HG03342 (cell line): ENCODE results near the gene L3MBTL2.
A peak's percentile ranks its signal among the peaks of the same experiment; 100 is the strongest.
"Not testable (repeated sequence)": the region's sequence is repeated elsewhere in the genome, so short reads cannot be mapped to it uniquely, and the experiment has no call there.

Experiments used
- ATAC-seq: cut with Tn5 transposase; IDR thresholded peaks from one replicate; pipeline ENCODE4 v1.9.1; 2021; ENCODE audit warnings: mild to moderate bottlenecking, moderate library complexity; ENCODE audit not compliant: unreplicated experiment

The L3MBTL2 gene

GRCh38 chr22:41204992-41205900 is at the start of gene L3MBTL2:
Gene L3MBTL2, plus strand, starts transcription at chr22:41205312. Its CDS starts 51 bp downstream, at chr22:41205363.
- ATAC-seq: peak; percentile 94

GRCh38 chr22:41157083-41157482 is 48.0 kb upstream of the L3MBTL2 start:
- no peak for ATAC-seq

- ATAC-seq: no peak
Observed at GRCh38 chr22:41169157-41169556, 36.0 kb upstream of the L3MBTL2 start.

- ATAC-seq: no peak
Observed at GRCh38 chr22:41171996-41172395, 33.1 kb upstream of the L3MBTL2 start.

GRCh38 chr22:41175546-41175945 is 29.6 kb upstream of the L3MBTL2 start:
- no peak for ATAC-seq

GRCh38 chr22:41177040-41177621 is 28.0 kb upstream of the L3MBTL2 start:
- no peak for ATAC-seq

- ATAC-seq: no peak
Observed at GRCh38 chr22:41177622-41178424, 27.3 kb upstream of the L3MBTL2 start.

GRCh38 chr22:41178425-41178975 is 26.6 kb upstream of the L3MBTL2 start:
- no peak for ATAC-seq

- not testable (repeated sequence) for ATAC-seq
Observed at GRCh38 chr22:41180362-41180761, 24.8 kb upstream of the L3MBTL2 start.

- ATAC-seq: no peak
Observed at GRCh38 chr22:41180926-41181325, 24.2 kb upstream of the L3MBTL2 start.

- no peak for ATAC-seq
Observed at GRCh38 chr22:41181349-41182241, 23.5 kb upstream of the L3MBTL2 start.

GRCh38 chr22:41184679-41185078 is 20.4 kb upstream of the L3MBTL2 start:
- no peak for ATAC-seq

GRCh38 chr22:41191467-41191866 is 13.6 kb upstream of the L3MBTL2 start:
- ATAC-seq: no peak

GRCh38 chr22:41193829-41194228 is 11.3 kb upstream of the L3MBTL2 start:
- ATAC-seq: no peak

- ATAC-seq: no peak
Observed at GRCh38 chr22:41197038-41197972, 7.8 kb upstream of the L3MBTL2 start.

- ATAC-seq: no peak
Observed at GRCh38 chr22:41198027-41198580, 7.0 kb upstream of the L3MBTL2 start.

- ATAC-seq: no peak
Observed at GRCh38 chr22:41201141-41201540, 4.0 kb upstream of the L3MBTL2 start.

GRCh38 chr22:41203118-41203517 is 2.0 kb upstream of the L3MBTL2 start:
- ATAC-seq: no peak

GRCh38 chr22:41204066-41204465 is 1.0 kb upstream of the L3MBTL2 start:
- ATAC-seq: no peak
